GM06990 (cell line): ENCODE measurements around the gene CCNF.

Source experiments
- DNase-seq: peaks from one replicate; pipeline ENCODE4 v3.0.0-alpha.2; 2011; ENCODE audit not compliant: insufficient read length; ENCODE audit errors: extremely low read depth
- H3K27me3 ChIP-seq: replicated peaks from 2 replicates; pipeline ENCODE4 v1.6.0; 2011; ENCODE audit warnings: low read length; ENCODE audit not compliant: control insufficient read depth, insufficient read depth
- H3K36me3 ChIP-seq: 2 replicates; pipeline ENCODE4 v1.5.1; 2011; ENCODE audit warnings: low read length; ENCODE audit not compliant: control insufficient read depth, insufficient read depth
- H3K4me3 ChIP-seq: replicated peaks from 2 replicates; pipeline ENCODE4 v1.5.1; 2011; ENCODE audit warnings: low read depth, mild to moderate bottlenecking, control low read depth, low read length
- TF ChIP-seq, protein P1 (sequence below): IDR thresholded peaks from 2 replicates; pipeline ENCODE4 v1.5.1; 2011; ENCODE audit warnings: low read length, control low read depth, mild to moderate bottlenecking, inconsistent platforms; ENCODE audit not compliant: insufficient read depth, poor library complexity, severe bottlenecking

The CCNF gene

DNA sequence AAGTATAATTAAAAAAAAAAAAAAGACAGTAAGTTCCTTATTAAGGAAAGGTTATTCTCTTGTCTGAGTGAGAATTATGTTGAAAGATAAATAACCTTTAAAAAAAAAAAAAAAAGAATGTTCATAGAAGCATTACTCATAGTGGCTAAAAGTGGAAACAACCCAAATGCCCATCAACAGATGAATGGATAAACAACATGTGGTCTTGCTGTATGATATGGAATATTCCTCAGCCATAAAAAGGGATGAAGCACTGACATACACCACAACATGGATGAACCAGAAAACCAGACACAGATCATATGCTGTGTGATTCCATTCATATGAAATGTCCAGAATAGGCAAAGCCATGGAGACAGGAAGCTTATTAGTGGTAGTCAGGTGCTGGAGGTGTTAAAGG lies 9.2 kb upstream of the CCNF start:
- no peaks in the 10 kb centered on the region for H3K27me3 ChIP-seq
- H3K4me3 ChIP-seq, result no peak overlapping the region
- DNase-seq, result no peak
- H3K36me3 ChIP-seq, result no peaks in the 10 kb centered on the region
- TF ChIP-seq, protein P1, sequence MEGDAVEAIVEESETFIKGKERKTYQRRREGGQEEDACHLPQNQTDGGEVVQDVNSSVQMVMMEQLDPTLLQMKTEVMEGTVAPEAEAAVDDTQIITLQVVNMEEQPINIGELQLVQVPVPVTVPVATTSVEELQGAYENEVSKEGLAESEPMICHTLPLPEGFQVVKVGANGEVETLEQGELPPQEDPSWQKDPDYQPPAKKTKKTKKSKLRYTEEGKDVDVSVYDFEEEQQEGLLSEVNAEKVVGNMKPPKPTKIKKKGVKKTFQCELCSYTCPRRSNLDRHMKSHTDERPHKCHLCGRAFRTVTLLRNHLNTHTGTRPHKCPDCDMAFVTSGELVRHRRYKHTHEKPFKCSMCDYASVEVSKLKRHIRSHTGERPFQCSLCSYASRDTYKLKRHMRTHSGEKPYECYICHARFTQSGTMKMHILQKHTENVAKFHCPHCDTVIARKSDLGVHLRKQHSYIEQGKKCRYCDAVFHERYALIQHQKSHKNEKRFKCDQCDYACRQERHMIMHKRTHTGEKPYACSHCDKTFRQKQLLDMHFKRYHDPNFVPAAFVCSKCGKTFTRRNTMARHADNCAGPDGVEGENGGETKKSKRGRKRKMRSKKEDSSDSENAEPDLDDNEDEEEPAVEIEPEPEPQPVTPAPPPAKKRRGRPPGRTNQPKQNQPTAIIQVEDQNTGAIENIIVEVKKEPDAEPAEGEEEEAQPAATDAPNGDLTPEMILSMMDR, result no peak

DNA sequence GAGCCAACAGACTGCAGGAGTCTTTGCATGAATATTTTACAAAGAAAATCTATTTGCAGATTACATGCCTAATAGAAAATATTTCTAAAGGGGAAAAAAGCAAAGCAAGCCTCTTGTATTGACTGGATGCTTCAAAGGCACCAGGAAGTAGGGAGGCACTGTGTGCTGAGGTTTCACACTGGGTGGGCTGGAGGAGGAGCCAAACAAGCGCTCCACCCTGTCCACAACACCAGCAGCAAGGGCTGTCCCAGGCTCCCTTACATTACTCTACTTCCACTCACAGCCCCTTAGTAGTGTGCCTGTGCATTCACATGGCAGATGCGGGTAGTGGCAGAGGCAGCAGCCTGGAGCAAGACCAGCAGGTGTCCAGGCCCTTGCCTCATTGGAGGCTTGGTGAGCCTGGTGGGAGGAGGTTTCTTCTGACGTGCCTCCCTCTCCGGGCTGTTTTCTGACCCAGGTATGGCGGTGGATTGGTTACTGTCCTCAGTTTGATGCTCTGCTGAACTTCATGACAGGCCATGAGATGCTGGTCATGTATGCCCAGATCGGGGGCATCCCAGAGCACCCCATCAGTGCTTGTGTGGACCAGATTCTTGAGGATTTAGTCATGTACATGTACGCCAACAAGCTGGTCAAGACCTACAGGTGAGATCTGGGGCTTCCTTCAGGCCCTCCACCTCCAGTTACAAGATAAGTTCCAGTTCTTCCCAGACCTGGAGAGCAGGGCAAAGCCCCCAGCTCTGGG lies 7.0 kb upstream of the CCNF start:
- H3K4me3 ChIP-seq, result no peak overlapping the region
- no peak for DNase-seq
- TF ChIP-seq, protein P1, result no peak
- no peaks in the 10 kb centered on the region for H3K27me3 ChIP-seq
- no peaks in the 10 kb centered on the region for H3K36me3 ChIP-seq

DNA sequence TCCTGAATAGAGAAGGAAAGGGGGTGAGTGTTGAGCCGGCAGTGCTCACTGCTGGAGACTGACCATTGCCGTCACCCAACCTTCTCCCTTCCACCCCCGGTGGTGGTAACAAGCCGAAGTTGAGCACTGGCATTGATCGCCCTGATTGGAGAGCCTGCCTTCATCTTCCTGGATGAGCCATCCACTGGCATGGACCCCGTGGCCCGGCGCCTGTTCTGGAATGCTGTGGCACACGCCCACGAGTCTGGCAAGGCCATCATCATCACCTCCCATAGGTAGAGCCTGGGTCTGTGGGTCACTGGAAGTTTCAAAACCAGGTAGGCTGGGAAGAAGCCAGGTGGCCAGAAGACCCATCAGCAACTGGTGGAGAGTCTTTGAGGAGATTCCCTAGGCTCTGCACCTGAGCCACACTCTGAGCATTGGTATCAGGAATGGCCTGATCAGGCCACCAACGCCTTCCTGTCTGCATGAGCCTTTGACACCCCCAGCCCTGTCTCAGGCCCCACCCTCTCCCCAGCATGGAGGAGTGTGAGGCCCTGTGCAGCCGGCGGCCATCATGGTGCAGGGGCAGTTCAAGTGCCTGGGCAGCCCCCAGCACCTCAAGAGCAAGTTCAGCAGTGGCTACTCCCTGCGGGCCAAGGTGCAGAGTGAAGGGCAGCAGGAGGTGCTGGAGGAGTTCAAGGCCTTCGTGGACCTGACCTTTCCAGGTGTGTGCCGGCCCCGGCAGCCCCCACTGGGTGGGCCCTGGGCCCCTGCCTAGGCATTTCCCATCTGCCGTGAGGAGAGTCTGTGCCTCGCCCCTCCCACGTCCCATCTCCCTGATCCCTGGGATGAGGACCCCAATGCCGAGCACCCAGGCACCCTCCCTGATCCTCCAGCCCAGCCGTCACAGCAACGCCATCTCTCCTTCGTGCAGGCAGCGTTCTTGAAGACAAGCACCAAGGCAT lies 4.9 kb upstream of the CCNF start:
- TF ChIP-seq, protein P1, result no peak
- no peaks in the 10 kb centered on the region for H3K27me3 ChIP-seq
- no peak for DNase-seq
- no peaks in the 10 kb centered on the region for H3K36me3 ChIP-seq
- no peak overlapping the region for H3K4me3 ChIP-seq

DNA sequence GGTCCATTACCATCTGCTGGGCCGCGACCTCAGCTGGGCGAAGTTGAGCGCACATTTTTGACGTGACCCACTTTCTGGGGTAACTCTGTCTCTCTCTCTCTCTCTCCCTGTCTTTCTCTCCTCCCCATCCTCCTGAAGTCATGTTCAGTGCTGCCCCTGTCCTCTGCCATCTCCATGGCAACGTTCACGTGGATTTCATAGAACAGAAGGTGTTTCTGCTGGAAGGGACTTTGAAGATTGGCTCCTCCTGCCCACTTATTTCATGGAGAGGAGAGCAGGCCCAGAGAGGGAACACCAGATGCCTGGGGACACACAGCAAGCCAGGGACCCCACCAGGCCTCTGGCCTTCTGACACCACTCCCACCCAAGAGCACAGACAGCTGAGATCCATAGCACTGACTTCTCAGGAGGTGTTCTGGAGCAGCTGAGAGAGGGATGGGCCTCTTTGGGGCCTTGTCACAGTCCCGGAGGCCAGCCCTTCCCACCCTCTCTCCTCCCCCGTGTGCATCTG lies 4.2 kb upstream of the CCNF start:
- no peak for DNase-seq
- TF ChIP-seq, protein P1, result no peak
- no peaks in the 10 kb centered on the region for H3K36me3 ChIP-seq
- H3K27me3 ChIP-seq, result no peaks in the 10 kb centered on the region
- no peak overlapping the region for H3K4me3 ChIP-seq

DNA sequence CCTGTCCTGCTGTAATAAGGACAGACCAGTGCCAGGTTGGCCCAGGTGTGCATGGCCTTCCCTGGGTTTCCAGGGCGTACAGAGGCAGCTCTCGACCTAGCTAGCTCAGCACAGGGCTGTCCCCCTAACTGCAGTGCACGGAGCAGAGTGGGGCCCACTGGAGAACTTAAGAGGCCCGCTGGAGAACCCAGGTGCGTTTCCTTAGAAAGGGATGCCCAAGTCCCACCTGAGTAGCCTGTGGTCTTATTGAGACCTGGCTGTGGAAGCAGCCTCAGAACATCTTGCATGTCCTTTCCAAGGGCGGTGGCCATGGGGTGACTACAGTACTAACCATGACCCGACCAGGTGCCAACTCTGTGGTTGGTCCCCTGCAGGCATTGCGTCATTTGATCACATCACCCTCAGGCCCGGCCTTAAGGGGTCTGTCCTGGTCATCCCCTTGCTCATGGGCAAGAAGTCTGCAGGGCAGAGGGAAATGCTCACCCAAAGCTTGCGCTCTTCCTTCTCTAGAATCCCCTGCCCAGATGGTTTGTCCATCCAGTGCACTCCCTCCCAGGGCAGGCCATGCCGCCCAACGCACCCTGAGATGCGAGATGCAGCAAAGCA lies 3.3 kb upstream of the CCNF start:
- no peaks in the 10 kb centered on the region for H3K27me3 ChIP-seq
- no peak for DNase-seq
- H3K4me3 ChIP-seq, result no peak overlapping the region
- TF ChIP-seq, protein P1, result no peak
- no peaks in the 10 kb centered on the region for H3K36me3 ChIP-seq
